GM18868 (cell line): ENCODE data around the gene AGO3.

Source experiments
- ATAC-seq: cut with Tn5 transposase; IDR thresholded peaks from one replicate; pipeline ENCODE4 v1.9.1; 2021; ENCODE audit warnings: mild to moderate bottlenecking, moderate library complexity; ENCODE audit not compliant: unreplicated experiment

AGO3 gene

GRCh38 chr1:36118447-36119204 is 187.7 kb downstream of the AGO3 start:
- ATAC-seq = no peak

- ATAC-seq = no peak
Measured at GRCh38 chr1:36119456-36119855, 188.6 kb downstream of the AGO3 start.
